Stimulated activated CD8-positive, alpha-beta memory T cell treated with anti-CD3 and anti-CD28 coated beads, Interleukin-15, amount 100 ng/mL, for 48 hours (primary cell): ENCODE results near the gene PLPP1.

ENCODE experiments used
- DNase-seq, 2 donors: peaks; one replicate each; pipeline ENCODE4 v3.0.0-alpha.2; 2020; ENCODE audit warnings: low read depth in 2 of 2

The PLPP1 gene

GRCh38 chr5:55409775-55410174, 125.0 kb downstream of the PLPP1 start:
- no peak for DNase-seq

DNA sequence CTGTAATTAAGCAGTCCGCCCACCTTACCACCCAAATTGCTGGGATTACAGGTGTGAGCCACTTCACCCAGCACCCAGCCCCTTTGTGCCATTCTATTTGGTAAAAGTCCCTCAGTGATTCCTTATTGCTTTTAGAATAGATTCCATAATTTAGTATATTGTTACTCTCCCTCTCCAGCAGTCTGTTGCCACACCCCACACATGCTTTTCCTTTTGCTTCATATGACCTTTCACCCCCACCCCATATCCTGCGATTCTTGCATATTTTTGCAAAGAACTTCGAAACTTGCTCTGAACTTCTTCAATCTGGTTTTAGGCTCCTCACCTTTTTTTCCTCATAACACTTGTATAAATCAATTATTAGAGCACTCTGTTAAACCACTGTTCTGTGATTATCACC, 126.8 kb downstream of the PLPP1 start:
- DNase-seq = no peak

DNA sequence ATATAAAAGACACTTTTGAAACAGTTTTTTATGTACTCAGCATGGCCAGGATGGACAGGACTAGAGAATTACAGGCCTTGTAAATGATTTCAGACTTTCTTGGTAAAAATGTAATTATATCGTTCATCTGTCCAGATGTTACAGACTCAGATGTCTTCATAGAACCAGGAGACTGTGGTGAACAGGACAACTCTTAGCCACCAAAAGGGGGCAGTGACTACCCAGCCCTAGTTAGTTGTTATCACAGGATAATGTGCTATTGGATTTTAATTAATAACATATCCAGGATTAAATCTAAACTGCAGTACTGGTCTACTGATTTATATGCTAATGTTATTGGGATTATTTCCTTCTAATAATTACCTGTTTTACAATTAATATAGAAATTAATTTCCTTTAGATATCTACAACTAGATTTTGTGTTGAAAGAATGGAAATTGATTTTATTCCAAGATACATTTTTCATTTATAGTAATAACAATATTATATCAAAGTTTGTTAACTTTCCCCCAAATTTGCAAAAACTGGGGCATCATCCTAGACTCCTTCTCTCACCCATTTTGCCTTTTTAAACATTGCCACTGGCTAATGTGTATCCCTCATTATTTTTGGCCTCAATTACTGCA, 127.6 kb downstream of the PLPP1 start:
- DNase-seq = no peak

DNA sequence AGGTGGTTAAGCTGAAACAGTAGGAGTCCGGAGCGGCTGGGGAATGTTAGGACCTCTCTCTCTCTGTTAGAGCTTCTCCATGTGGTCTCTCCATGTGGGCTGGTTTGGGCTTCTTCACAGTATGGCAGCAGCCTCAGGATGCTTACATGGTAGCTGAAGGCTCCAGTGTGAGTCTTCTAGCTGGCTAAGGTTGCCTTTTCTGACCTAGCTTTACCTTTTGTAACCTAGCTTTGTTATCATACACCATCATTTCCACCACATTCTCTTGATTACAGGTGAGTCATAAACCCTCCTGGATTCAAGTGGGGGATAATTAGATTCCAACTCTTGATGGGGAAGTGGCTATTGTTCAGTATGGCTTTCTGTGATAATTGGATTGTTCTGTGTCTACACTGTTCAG, 128.5 kb downstream of the PLPP1 start:
- no peak for DNase-seq

GRCh38 chr5:55402199-55402598, 132.6 kb downstream of the PLPP1 start:
- no peak for DNase-seq

GRCh38 chr5:55393501-55394175, 141.1 kb downstream of the PLPP1 start:
- no peak for DNase-seq

- DNase-seq = no peak
Measured at GRCh38 chr5:55392669-55393068, 142.1 kb downstream of the PLPP1 start.

DNA sequence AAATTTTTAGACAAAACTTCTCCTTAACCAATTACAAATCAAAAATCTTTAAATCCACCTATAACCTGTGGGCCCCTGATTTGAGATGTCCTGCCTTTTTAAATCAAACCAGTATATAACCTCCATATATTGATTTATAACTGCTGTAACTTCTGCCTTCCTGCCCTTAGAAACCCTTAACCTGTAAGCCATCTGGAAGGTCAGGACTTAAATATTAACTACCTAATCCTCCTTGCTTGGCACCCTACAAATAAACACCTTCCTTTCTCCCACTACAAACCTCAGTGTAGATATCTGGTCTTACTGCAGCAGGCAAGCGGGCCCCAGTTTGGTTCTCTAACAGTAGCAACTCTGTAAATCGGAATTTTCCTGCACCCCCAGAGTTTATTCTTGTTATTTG, 143.1 kb downstream of the PLPP1 start:
- DNase-seq = no peak

- DNase-seq = no peak
Measured at GRCh38 chr5:55387865-55388264, 146.9 kb downstream of the PLPP1 start.

DNA sequence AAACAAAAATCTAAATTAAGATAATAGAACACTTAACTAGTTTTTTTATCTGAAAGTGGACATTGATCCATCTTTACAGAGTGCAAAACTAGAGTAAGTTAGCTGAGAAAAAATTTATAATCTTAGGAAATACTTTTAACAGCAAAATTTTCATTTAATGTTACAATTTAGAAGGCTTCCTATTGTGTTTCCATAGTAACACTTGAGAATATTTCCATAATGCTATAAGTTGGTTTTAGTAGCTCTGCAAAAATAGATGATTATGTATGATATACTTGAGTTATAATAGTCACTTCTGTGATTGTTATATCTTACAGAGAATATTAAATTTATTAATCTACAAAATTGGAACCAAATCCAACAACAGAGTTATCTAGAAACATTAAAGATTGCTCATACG, 148.4 kb downstream of the PLPP1 start:
- DNase-seq = no peak

- no peak for DNase-seq
Measured at GRCh38 chr5:55385846-55386245, 148.9 kb downstream of the PLPP1 start.

- DNase-seq = no peak
Measured at GRCh38 chr5:55385227-55385626, 149.5 kb downstream of the PLPP1 start.

DNA sequence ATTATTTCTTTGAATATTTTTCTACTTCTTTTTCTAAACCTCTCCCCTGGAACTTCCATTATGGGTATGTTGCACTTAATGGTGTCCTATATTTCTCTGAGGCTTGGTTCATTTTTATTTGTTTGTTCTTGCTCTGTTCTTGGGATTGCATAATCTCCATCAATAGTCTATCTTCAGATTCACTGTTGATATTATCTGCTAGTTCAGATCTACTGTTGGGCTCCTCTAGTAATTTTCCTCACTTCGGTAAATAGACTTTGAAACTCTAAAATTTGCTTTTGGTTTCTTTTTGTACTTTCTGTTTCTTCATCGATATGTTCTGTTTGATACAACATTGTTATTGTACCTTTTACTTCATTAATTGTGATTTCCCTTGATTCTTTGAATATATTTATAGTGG, 150.7 kb downstream of the PLPP1 start:
- DNase-seq = no peak

- DNase-seq = no peak
Measured at GRCh38 chr5:55383254-55383653, 151.5 kb downstream of the PLPP1 start.

DNA sequence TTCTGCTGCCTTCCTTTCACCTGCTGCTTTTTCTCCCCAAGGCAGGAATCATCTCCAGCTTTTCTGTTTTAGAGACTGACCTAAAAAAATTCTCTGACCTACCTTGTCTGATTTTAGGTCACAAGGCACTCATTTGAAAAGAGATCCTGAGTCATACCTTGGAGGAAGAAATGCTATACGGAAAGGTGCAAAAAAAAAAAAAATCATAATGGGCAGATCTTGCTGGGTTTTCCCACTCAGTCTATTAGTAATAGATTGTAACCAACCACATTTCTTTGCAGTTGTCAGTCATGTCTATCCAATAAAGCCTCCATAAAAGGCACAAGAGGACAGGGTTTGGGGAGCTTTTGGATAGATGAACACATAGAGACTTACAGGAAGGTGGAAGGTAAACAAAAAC, 157.0 kb downstream of the PLPP1 start:
- no peak for DNase-seq
